CD4-positive, alpha-beta T cell treated with Interleukin-17A for 4 hours (primary cell): ENCODE data around the gene HK1.
"Not testable (repeated sequence)": the region's sequence is repeated elsewhere in the genome, so short reads cannot be mapped to it uniquely, and the experiment has no call there.

Source experiments
- DNase-seq: peaks from one replicate; pipeline ENCODE4 v3.0.0-alpha.2; 2020; ENCODE audit warnings: mixed read lengths

The HK1 gene

DNA sequence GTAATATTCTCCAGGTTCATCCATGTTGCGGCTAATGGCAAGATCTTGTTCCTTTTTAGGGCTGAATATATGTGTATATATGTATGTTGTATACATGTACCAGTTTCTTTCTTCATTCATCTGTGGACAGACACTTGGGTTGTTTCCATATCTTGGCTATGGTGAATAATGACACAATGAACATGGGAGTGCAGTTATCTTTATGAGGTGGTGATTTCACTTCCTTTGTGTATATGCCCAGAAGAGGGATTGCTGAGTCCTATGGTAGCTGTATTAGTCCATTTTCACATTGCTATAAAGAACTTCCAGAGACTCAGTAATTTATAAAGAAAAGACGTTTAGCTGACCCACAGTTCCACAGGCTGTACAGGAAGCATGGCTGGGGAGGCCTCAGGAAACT lies 155.9 kb downstream of the HK1 start:
- no peak for DNase-seq

DNA sequence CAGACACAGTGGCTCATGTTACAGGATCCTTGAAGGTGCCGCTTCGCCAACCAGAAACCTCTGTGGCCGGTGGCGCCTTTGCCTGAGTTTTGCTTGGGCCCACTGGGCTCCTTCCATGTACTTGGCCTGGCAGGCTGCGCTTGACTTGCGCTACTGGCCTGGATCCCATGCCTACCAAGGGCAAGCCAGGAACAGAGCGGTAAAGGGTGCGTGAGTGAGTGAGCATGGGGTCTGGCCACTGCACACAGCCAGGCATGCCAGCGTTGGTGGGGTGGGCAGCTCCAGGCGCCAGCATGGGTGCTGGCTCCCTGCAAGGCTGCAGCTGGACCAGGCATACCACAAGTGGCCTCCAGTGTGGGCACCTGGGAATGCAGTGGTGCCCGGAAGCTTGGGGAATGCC lies 156.6 kb downstream of the HK1 start:
- no peak for DNase-seq

DNA sequence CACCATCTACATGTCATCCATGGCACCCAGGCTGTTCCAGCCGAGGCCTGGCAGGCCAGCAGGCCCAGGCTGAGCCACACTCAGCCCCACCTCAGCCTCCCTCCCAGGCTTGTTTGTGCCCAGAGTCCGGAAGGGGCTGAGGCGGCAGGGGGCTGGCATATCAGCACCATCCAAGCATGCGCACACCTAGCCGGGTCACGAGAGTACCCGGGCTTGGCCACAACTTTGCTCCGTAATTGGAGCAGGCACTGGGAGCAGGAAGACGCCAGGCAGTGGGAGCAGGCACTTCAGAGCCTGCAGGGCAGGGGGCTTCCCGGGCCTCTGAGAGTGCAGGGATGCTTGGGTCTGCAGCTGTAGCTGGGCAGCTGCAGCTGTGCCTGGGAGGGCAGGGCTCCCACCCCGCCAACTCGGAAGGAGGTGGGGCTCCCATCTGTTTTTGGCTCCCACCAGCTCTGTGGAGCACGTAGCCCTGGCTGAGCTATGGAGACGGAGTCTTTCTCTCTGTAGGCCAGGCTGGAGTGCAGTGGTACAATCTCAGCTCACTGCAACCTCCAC lies 157.7 kb downstream of the HK1 start:
- no peak for DNase-seq

DNA sequence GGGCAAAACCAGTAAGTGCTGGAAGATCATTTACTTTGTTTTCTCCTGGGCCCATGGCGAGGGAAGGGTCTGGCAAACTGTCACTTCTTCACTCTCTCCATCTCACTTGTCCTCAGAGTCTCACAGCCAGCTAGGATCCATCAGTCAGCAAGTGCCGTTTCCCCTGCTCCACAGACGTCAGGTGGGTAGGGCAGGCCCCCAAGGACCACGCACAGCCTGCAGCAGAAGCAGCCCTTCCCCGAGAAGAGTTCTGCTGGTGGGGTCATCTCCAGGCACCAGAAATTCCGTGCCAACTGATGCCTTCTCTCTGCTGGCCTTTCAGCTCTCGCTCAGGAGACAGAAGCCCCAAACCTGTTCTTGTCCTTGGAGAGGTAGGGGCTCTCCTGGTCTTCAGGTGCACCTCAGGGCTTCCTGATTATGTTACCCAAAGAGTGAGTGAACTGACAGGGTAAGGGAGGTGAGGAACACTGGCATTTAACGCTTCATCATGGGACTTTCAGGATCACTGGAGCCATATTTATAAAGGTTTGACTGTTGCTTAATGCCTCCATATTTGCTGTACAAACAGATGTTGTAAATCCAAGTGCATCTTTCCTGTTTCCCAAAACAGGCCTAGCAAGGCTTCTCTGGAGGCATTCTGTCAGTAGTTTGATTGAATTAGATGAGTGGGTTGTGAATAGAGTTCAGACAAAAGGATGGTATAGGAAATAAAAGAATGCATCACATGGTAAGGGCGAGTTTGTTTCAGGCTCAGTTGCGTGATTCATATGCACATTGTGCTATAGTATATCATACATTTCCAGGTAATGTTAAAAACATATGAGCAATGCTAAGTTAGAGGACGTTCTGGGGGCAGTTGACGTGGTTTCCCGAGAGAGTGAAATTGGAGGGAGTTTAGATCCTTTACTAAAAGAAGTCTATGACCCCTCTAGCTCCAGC lies 159.3 kb downstream of the HK1 start:
- DNase-seq: no peak

DNA sequence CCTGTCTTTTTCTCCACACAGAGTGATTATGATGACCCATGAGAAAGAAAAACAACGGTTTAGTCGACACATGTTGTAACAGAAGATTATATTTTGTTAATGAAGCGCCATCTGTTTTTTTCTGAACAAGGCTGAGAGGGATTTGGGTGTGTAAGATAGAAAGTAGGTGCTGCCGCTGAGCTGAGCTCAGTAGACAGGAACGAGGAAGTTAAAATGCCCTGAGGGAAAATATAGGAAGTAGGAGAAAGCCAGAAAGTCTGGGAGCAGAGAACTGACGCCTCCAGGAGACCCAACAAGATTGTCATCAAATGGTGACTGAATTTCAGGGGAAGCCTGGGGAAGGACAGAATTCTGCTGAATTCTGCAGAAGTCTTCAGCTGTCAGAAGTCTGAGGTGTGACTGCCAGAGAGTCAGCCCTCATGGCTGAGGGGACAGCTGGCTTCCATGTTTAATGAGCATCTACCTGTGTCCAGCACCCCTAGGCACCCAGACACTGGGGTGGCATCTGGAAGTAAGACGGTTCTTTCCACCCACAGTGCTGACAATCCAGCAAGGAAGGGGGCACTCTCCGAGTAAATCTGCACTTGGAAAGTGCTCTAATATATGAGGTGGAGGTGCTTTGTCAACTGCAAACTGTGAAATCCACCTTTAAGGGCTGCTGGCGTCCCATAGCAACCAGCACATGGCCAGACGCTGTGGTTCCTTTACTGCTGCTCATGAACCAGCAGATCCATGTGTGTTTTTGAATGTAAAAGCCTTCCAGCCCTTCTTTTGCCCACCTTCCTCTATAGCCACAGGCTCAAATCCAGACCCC lies 160.4 kb downstream of the HK1 start:
- no peak for DNase-seq

DNA sequence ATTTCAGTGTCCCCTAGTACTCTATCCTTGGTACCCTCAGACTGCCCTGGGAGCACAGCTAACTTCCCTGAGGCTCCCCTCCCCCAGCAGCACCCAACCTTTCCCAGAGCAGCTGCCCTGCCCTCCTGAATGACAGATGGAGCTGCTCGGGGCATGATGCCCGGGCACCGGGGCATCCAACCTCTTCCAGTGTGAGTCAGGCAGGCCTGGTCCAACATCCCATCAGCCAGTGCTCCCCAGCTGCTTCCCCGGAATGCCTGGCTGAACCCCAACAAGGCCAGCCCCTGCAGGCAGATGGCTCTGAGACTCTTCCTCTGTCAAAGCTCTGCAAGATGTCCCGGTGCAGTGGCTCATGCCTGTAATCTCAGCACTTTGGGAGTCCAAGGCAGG lies 161.0 kb downstream of the HK1 start:
- DNase-seq: no peak

DNA sequence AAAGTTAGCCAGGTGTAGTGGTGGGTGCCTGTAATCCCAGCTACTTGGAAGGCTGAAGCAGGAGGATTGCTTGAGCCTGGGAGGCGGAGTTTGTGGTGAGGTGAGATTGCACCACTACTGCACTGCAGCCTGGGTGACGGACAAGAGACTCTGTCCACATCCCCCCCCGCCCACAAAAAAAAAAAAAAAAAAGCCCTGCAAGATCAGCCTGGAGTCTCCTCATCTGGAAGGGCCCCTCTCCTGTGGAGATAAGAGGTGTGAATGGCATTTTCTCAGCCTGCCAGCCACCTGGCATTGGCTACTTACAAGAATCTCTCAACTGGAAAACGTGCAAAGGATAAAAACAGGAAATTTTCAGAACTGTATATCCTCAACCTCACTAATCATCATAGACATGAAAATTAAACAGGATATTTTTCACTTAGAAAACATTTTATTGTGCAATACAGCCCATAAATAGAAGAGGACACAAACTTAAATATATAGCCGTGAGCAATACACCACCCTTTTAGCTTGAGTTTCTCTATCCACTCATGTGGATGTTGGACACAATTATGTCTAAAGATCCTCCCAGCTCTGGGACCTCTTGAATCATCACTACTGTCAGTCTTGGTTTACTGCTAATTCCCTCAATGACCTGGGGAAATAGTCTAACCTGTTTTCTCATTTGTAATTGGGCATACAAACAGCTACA lies 161.7 kb downstream of the HK1 start:
- DNase-seq: no peak

DNA sequence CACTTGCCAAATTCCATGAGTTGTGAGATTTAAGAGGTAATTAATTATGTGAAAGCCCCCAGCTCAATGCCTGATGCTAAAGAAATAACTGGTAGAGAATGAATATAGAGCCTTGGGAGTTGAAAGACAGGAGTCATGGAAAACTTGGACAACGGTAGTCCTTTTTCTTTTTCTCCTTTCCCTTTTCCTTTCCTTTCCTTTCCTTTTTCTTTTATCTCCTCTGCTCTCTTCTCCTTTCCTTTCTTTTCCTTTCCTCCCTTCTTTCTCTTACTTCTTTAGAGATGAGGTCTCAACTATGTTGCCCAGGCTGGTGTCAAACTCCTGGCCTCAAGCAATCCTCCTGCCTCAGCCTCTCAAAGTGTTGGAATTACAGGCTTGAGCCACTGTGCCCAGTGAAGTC lies 165.1 kb downstream of the HK1 start:
- DNase-seq: no peak

DNA sequence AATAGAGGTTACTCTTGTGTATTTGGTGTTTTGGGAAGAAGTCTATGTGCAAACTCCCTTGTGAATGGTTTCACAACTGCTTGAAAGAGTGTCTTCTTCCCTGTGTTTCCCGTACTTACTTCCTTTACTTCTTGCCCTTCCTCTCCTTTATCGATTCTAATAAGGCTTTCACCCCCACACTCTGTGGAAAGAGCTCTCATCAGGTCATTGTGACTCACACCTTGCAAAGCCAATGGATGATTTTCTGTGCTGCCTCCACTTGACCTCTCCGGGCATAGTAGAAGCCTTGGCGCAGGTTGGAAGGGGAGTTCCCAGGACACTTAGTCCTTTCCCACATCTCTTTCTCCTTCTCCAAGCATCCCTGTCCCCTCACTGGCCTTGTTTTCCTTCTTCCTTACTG lies 166.7 kb downstream of the HK1 start:
- DNase-seq: no peak

DNA sequence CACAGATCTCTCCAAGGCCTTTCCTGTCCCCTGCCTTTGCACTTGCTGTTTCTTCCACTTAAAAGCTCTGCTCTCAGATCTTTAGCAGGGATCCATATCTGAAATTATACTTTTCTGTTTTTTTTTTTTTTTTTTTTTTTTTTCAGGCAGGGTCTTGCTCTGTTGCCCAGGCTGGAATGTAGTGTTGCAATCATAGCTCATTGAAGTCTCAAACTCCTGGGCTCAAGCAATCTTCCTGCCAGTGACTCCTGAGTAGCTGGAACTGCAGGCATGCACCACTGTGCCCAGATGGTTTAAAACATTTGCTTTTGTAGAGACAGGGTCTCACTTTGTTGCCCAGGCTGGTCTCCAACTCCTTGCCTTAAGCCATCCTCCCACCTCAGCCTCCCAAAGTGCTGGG lies 167.9 kb downstream of the HK1 start:
- DNase-seq: no peak

DNA sequence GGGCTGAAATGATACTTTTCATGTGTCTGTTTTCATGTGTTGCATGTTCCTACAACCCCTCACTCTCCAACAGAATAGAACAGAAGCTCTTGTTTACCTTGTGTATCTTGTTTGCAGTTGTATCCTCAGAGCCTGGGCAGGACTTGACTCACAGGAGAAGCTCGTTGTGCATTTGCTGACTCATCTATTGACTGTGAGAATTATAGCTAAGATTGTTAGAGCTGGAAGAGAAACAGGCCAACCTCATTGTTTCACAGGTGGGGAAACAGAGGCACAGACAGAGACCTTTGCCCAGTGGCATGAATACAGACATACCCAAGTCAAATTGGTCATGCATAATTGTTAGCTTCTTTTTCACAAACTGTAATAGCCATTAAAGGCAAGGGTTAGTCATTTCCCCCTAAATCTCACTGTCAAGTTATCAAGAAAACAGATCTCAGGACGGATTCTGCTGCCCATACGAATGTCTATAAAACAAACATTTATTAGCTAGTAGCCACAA lies 168.4 kb downstream of the HK1 start:
- DNase-seq: no peak

DNA sequence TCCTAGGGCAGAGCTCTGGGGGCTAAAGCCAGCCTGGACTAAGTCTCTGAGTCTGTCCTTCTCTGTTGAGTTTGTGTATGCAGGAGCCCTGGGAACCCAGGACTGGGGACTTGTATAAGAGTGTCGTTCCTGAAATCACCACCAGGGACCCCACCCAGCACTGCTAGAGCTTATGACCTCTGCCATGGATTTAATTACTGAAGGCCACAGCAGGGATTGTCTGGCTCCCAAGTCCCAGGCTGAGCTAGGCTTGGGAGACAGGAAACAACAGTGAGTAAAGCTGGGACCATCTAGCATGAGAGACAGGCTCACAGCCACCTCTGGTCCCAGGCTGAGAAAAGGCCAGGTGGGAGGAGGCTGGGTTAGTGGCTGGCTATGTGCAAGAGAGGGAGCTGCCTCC lies 171.5 kb downstream of the HK1 start:
- DNase-seq: peak; percentile 65

DNA sequence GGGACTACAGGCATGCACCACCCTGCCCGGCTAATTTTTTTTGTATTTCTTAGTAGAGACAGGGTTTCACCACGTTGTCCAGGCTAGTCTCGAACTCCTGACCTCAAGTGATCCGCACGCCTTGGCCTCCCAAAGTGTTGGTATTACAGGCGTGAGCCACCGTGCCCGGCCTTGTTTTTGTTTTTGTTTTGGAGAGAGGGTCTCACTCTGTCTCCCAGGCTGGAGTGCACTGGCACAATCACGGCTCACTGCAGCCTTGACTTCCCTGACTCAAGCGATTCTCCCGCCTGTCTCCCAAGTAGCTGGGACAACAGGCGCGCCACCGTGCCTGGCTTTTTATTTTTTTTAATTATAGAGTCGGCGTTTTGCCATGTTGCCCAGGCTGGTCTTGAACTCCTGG lies 172.1 kb downstream of the HK1 start:
- DNase-seq: not testable (repeated sequence)

DNA sequence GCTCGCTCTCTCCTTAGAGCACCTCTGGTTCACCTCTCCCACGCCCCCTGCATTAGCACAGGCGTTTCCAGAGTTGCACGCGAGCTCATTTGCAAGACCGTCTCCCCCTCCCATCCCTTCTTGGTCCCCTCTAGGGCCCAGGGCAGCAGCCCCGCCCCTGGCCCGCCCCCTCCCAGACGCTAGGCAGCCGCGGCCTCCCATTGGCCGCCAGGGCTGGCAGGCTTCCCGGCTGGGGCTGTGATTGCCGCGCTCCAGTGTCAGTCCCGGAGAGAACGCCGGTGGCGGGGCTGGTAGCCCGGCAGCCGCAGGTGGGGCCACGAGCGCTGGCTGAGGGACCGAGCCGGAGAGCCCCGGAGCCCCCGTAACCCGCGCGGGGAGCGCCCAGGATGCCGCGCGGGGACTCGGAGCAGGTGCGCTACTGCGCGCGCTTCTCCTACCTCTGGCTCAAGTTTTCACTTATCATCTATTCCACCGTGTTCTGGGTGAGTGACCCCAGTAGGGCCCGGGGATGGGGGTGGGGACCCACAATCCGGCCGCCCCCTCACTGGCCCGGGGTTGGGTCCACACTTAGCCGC lies 173.0 kb downstream of the HK1 start, which contains the start of gene TSPAN15:
TSS of gene TSPAN15 (plus strand) at position 257 of the 575 bp plus-strand sequence. CDS start at position 387, 130 bp downstream.
- DNase-seq: peak; percentile 90
